GM18511 (cell line): ENCODE results near the gene ZNF18.

Source experiments
- ATAC-seq: cut with Tn5 transposase; IDR thresholded peaks from one replicate; pipeline ENCODE4 v1.9.1; 2021; ENCODE audit warnings: mild to moderate bottlenecking, moderate library complexity; ENCODE audit not compliant: unreplicated experiment

ZNF18 gene

GRCh38 chr17:11997147-11997971, at the start of gene ZNF18:
Gene ZNF18 (minus strand): TSS chr17:11997475. CDS start chr17:11992829, 4,646 bp downstream.
- ATAC-seq, result peak; percentile 97

- ATAC-seq, result no peak
Observed at GRCh38 chr17:12046786-12047185, 49.5 kb upstream of the ZNF18 start.

- ATAC-seq, result no peak
Observed at GRCh38 chr17:12043702-12044101, 46.4 kb upstream of the ZNF18 start.

- ATAC-seq, result no peak
Observed at GRCh38 chr17:12041312-12041711, 44.0 kb upstream of the ZNF18 start.

- no peak for ATAC-seq
Observed at GRCh38 chr17:12040478-12040877, 43.2 kb upstream of the ZNF18 start.

- ATAC-seq, result no peak
Observed at GRCh38 chr17:12037970-12038369, 40.7 kb upstream of the ZNF18 start.

GRCh38 chr17:12035673-12036072, 38.4 kb upstream of the ZNF18 start:
- no peak for ATAC-seq

GRCh38 chr17:12034538-12034937, 37.3 kb upstream of the ZNF18 start:
- no peak for ATAC-seq

GRCh38 chr17:12028611-12029010, 31.3 kb upstream of the ZNF18 start:
- no peak for ATAC-seq

- no peak for ATAC-seq
Observed at GRCh38 chr17:12027658-12028057, 30.4 kb upstream of the ZNF18 start.

GRCh38 chr17:12024327-12024726, 27.1 kb upstream of the ZNF18 start:
- no peak for ATAC-seq

GRCh38 chr17:12022310-12022709, 25.0 kb upstream of the ZNF18 start:
- no peak for ATAC-seq

GRCh38 chr17:12021623-12022140, 24.4 kb upstream of the ZNF18 start:
- ATAC-seq, result no peak

- peak; percentile 95 for ATAC-seq
Observed at GRCh38 chr17:12020642-12021622, 23.7 kb upstream of the ZNF18 start, which contains the start of gene MAP2K4. Gene MAP2K4 (plus strand): TSS chr17:12020877. CDS start chr17:12020887, 10 bp downstream.

- ATAC-seq, result no peak
Observed at GRCh38 chr17:12007466-12007865, 10.2 kb upstream of the ZNF18 start.

GRCh38 chr17:11999696-12000095, 2.4 kb upstream of the ZNF18 start:
- no peak for ATAC-seq

- no peak for ATAC-seq
Observed at GRCh38 chr17:11997972-11998233, 628 bp upstream of the ZNF18 start.

GRCh38 chr17:11996722-11997146, 541 bp downstream of the ZNF18 start:
- peak; percentile 54 for ATAC-seq

GRCh38 chr17:11991461-11991860, 5.8 kb downstream of the ZNF18 start:
- no peak for ATAC-seq

GRCh38 chr17:11990363-11990983, 6.8 kb downstream of the ZNF18 start:
- ATAC-seq, result no peak

- ATAC-seq, result no peak
Observed at GRCh38 chr17:11986942-11987329, 10.3 kb downstream of the ZNF18 start.
